Left lobe of liver (tissue), 2 donors: ENCODE data around the gene LAMTOR4. TPM values are rescaled to one million over a fixed set of nuclear protein-coding genes. Genes with fewer than 3 reads are reported as not detected.
"Not testable (repeated sequence)": the region's sequence is repeated elsewhere in the genome, so short reads cannot be mapped to it uniquely, and the experiment has no call there.

ENCODE experiments used
- ATAC-seq: fragments of 200-7000 bp; cut with Tn5 transposase; one replicate; pipeline ENCODE4 v1.9.1; 2020; ENCODE audit warnings: mild to moderate bottlenecking, moderate library complexity
- DNase-seq: peaks from one replicate; pipeline ENCODE4 v3.0.0-alpha.2; 2020; ENCODE audit warnings: low spot score
- total RNA-seq: library from RNA; stranded (reverse); gene quantifications from one replicate; pipeline ENCODE4 v1.2.1, GENCODE V29; 2021
- donor health status: DM: no; HTN: no; CAD: no; lungs with moderate emphysema.
- donor health status: DM: no; HTN: yes; CAD: no.

LAMTOR4 gene
- total RNA-seq, 1 donor from 2014 or later, result 40.9 TPM

GRCh38 chr7:100122067-100122466, 26.7 kb upstream of the LAMTOR4 start:
- ATAC-seq (no peak), DNase-seq (no peak)

- no peak for ATAC-seq
- no peak for DNase-seq
These were observed 26.1 kb upstream of the LAMTOR4 start for GRCh38 chr7:100122568-100122967.

- no peak for DNase-seq
- ATAC-seq, result no peak
These were observed 24.2 kb upstream of the LAMTOR4 start for GRCh38 chr7:100124301-100125230.

GRCh38 chr7:100126239-100126930, 22.3 kb upstream of the LAMTOR4 start:
- no peak for DNase-seq
- peak; percentile 37 for ATAC-seq

GRCh38 chr7:100126931-100127865, 21.5 kb upstream of the LAMTOR4 start, which contains the start of gene MBLAC1:
Gene MBLAC1 (plus strand): TSS chr7:100126967. CDS start chr7:100127396, 429 bp downstream.
- ATAC-seq, result peak; percentile 90
- peak; percentile 92 for DNase-seq

GRCh38 chr7:100127866-100128636, 20.7 kb upstream of the LAMTOR4 start:
- ATAC-seq (no peak), DNase-seq (no peak)

GRCh38 chr7:100128637-100128963, 20.1 kb upstream of the LAMTOR4 start:
- ATAC-seq, result no peak

GRCh38 chr7:100130220-100130607, 18.5 kb upstream of the LAMTOR4 start:
- ATAC-seq, DNase-seq: not testable (repeated sequence)

More at GRCh38 chr7:100128637-100128963, 20.1 kb upstream of the LAMTOR4 start:
- DNase-seq, result no peak

- ATAC-seq, result peak; percentile 65
- peak; percentile 82 for DNase-seq
These were observed 17.9 kb upstream of the LAMTOR4 start for GRCh38 chr7:100130608-100131453.

GRCh38 chr7:100132126-100132525, 16.6 kb upstream of the LAMTOR4 start:
- DNase-seq, result no peak
- ATAC-seq, result no peak

GRCh38 chr7:100132697-100133151, 16.0 kb upstream of the LAMTOR4 start:
- no peak for DNase-seq
- ATAC-seq, result peak; percentile 81

GRCh38 chr7:100137851-100138760, 10.6 kb upstream of the LAMTOR4 start:
- ATAC-seq (no peak), DNase-seq (no peak)

GRCh38 chr7:100141555-100141949, 7.2 kb upstream of the LAMTOR4 start:
- DNase-seq, result no peak
- peak; percentile 19 for ATAC-seq

GRCh38 chr7:100142461-100142860, 6.3 kb upstream of the LAMTOR4 start:
- no peak for DNase-seq
- no peak for ATAC-seq

GRCh38 chr7:100146350-100146749, 2.4 kb upstream of the LAMTOR4 start:
- peak; percentile 14 for ATAC-seq
- not testable (repeated sequence) for DNase-seq

- no peak for DNase-seq
- ATAC-seq, result no peak
These were observed 1.4 kb upstream of the LAMTOR4 start for GRCh38 chr7:100147278-100147677.

GRCh38 chr7:100148225-100148558, 526 bp upstream of the LAMTOR4 start:
- ATAC-seq (no peak), DNase-seq (no peak)

GRCh38 chr7:100152404-100152803, 3.7 kb downstream of the LAMTOR4 start:
- ATAC-seq (no peak), DNase-seq (no peak)
